ENCODE measurements around the gene GAGE10.
A peak's percentile ranks its signal among the peaks of the same experiment; 100 is the strongest.
"Not testable (repeated sequence)": the region's sequence is repeated elsewhere in the genome, so short reads cannot be mapped to it uniquely, and the experiment has no call there.

GAGE10 gene

GRCh38 chrX:49330421-49330820 lies 27.0 kb downstream of the GAGE10 start:
- not testable (repeated sequence) for DNase-seq

- DNase-seq: not testable (repeated sequence)
These were observed 27.8 kb downstream of the GAGE10 start, which contains the start of gene GAGE13 for GRCh38 chrX:49331282-49331681. Gene GAGE13, plus strand, starts transcription at chrX:49331582. Its CDS starts 1,156 bp downstream, at chrX:49332738.

DNA sequence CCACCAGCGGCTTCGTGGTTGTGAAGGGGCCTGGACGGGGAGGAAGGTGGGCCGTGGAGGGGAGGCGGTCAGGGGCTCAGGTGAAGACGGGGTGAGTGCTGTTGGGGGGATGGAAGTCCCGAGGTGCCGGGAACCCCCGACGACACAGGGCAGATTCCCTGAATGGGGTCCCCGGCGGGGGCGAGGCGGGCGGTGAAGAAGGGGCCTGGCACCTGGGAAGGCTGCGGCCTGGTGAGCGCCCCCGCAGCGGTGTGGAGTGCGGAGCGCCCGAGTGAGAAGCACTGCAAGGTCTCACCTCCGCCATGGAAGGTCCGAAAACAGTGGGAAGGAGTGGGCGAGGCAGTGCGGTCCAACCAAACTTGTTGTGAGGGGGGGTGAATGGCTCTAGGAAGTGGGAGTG lies 28.4 kb downstream of the GAGE10 start:
- peak; percentile 41 for DNase-seq

DNA sequence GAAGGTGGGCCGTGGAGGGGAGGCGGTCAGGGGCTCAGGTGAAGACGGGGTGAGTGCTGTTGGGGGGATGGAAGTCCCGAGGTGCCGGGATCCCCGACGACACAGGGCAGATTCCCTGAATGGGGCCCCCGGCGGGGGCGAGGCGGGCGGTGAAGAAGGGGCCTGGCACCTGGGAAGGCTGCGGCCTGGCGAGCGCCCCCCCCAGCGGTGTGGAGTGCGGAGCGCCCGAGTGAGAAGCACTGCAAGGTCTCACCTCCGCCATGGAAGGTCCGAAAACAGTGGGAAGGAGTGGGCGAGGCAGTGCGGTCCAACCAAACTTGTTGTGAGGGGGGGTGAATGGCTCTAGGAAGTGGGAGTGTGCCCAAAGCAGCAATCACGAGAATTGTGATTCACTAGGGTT lies 38.0 kb downstream of the GAGE10 start:
- not testable (repeated sequence) for DNase-seq

- not testable (repeated sequence) for DNase-seq
These were observed 41.2 kb downstream of the GAGE10 start for GRCh38 chrX:49344496-49345175.

DNA sequence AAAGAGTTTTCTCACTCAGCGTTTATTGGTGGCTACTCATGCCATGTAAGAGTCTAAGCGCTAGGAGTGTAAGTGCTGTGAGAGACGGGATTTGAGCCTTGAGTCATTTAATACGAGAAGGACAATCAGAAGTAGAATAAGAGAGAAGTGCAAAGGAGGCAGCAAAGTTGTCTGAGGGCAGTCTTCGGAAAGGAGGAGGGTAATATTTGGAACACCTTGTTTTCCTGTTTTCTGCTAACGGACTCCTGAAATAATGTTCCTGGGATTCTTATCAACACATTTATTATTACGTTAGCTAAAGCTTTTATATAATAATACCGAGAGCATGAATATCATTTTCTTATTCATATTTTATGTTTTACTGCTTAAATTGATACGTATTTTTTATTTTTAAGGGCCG lies 42.0 kb downstream of the GAGE10 start:
- not testable (repeated sequence) for DNase-seq

DNA sequence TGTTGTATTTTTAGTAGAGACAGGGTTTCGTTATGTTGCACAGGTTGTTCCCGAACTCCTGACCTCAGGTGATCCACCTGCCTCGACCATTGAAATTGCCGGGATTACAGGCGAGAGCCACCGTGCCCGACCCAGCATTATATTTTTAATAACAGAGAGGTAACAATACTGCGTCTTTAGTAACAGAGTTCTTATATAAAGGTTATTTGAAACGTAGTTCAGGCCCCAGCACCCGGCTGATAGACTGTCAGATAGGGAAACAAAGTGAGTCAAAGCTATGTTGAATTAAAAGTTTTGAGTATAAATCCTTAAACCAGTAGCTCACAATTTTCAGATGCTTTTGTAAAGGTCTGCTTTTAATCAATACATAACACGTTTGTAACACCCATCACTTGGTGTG lies 42.7 kb downstream of the GAGE10 start:
- not testable (repeated sequence) for DNase-seq
